ENCODE data around the gene NOP16. TPM values are rescaled to one million over a fixed set of nuclear protein-coding genes. Genes with fewer than 3 reads are reported as not detected.

The NOP16 gene
- total RNA-seq, 1 experiment from 2014 or later, result 19.8 TPM

- H3K27me3 ChIP-seq (ENCODE audit: low read length), result no peaks in the 10 kb centered on the region
Measured at GRCh38 chr5:176355400-176356178, 32.8 kb downstream of the NOP16 start.

DNA sequence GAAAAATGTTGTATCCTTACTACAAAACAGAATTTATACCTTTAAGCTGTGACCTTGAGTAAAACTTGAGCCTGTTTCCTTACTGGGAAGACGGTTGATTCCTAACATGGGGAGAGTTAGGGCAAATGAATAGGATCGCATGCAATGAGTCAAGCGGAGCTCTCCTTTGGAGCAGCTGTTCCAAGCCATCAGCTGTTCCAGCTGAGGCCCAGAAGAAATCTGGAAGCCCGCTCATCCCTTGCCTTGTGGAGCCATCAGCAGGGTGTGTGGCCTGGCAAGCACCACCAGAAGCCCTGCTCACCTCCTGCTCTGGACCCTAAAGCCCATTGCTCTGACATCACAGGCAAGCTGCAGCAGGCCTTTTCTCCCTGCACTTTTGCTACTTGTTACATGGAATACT, 34.9 kb downstream of the NOP16 start:
- no peak for DNase-seq
- H4K20me1 ChIP-seq (ENCODE audit: insufficient read depth, low read depth, low read length), result peaks cover 22% of the 10 kb centered on the region; the same call in 1 of the 2 replicates
- H3K9me3 ChIP-seq (ENCODE audit: low read length), result no peaks in the 10 kb centered on the region
- no peak overlapping the region for H3K4me3 ChIP-seq (ENCODE audit: low read length)
- H3K79me2 ChIP-seq (ENCODE audit: low read length), result peaks cover 84% of the 10 kb centered on the region
- peaks cover 48% of the 10 kb centered on the region; the same call in 1 of the 2 replicates for H3K36me3 ChIP-seq (ENCODE audit: insufficient read depth, low read length)
- H3K27ac ChIP-seq (ENCODE audit: low read length), result no peak overlapping the region
- no peaks in the 10 kb centered on the region for H3K9me2 ChIP-seq (replicated peaks; ENCODE audit: insufficient read depth, low read length)
- H2AFZ ChIP-seq (ENCODE audit: low read length), result no peak overlapping the region
- H3K4me2 ChIP-seq (ENCODE audit: low read depth, low read length, poor library complexity, severe bottlenecking), result no peak overlapping the region
- no peaks in the 10 kb centered on the region for H3K27me3 ChIP-seq (ENCODE audit: low read length)
- H3K9ac ChIP-seq (ENCODE audit: low read length), result no peak overlapping the region
- no peaks in the 10 kb centered on the region for H3K4me1 ChIP-seq (ENCODE audit: low read length)

More at GRCh38 chr5:176355400-176356178, 32.8 kb downstream of the NOP16 start:
- no peak overlapping the region for H3K4me3 ChIP-seq (ENCODE audit: low read length)
- H3K9me3 ChIP-seq (ENCODE audit: low read length), result no peaks in the 10 kb centered on the region
- no peak overlapping the region for H3K4me2 ChIP-seq (ENCODE audit: low read depth, low read length, poor library complexity, severe bottlenecking)
- DNase-seq, result no peak
- no peak overlapping the region for H3K9ac ChIP-seq (ENCODE audit: low read length)
- peaks cover 22% of the 10 kb centered on the region; the same call in 1 of the 2 replicates for H4K20me1 ChIP-seq (ENCODE audit: insufficient read depth, low read depth, low read length)
- H3K9me2 ChIP-seq (replicated peaks; ENCODE audit: insufficient read depth, low read length), result no peaks in the 10 kb centered on the region
- peaks cover 45% of the 10 kb centered on the region; the same call in 1 of the 2 replicates for H3K36me3 ChIP-seq (ENCODE audit: insufficient read depth, low read length)
- no peak overlapping the region for H3K27ac ChIP-seq (ENCODE audit: low read length)
- peaks cover 10% of the 10 kb centered on the region; the same call in 1 of the 2 replicates for H3K4me1 ChIP-seq (ENCODE audit: low read length)
- H3K79me2 ChIP-seq (ENCODE audit: low read length), result peaks cover 90% of the 10 kb centered on the region
- H2AFZ ChIP-seq (ENCODE audit: low read length), result no peak overlapping the region

DNA sequence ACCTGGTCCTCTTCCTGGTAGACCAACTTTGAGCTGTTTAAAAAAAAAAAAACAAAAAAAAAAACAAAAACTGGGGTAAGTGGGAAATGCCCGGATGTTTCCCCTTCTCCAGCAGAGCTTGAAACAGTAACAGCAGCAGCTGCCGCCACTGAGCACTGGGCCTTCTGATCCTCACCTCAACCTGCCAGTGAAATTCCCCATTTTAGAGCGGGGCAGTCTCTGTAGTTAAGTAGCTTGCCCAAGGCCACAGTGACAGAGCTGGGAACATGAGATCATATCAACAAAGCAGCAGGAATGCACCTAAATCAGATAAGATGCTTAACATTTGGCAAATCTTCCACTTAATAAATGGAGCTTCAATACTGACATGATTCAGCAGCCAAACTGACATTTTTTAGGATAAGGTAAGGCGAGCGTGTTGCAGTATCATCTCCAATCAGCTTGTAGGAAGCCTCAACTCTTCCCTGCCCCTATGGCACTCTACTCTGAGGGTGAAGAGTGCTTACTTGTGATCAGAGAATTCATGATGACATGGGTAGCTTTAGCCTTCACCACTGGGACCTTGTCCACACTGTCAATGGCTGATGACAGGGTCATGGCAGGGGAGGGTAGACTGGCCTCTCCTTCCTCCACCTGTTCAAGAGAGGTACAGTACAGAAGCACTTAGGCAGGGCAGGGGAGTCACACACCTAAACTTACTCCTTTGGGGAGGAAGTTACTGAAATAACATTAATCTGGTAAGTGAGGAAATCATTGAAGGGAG, 36.1 kb downstream of the NOP16 start:
- no peaks in the 10 kb centered on the region for H3K9me3 ChIP-seq (ENCODE audit: low read length)
- H3K4me1 ChIP-seq (ENCODE audit: low read length), result no peaks in the 10 kb centered on the region
- H3K9me2 ChIP-seq (replicated peaks; ENCODE audit: insufficient read depth, low read length), result no peaks in the 10 kb centered on the region
- no peak overlapping the region for H3K4me2 ChIP-seq (ENCODE audit: low read depth, low read length, poor library complexity, severe bottlenecking)
- peaks cover 22% of the 10 kb centered on the region; the same call in 1 of the 2 replicates for H4K20me1 ChIP-seq (ENCODE audit: insufficient read depth, low read depth, low read length)
- H2AFZ ChIP-seq (ENCODE audit: low read length), result no peak overlapping the region
- no peak overlapping the region for H3K27ac ChIP-seq (ENCODE audit: low read length)
- peaks cover 72% of the 10 kb centered on the region for H3K79me2 ChIP-seq (ENCODE audit: low read length)
- H3K27me3 ChIP-seq (ENCODE audit: low read length), result no peaks in the 10 kb centered on the region
- no peak for DNase-seq
- H3K9ac ChIP-seq (ENCODE audit: low read length), result no peak overlapping the region
- no peak overlapping the region for H3K4me3 ChIP-seq (ENCODE audit: low read length)
- peaks cover 47% of the 10 kb centered on the region; the same call in 1 of the 2 replicates for H3K36me3 ChIP-seq (ENCODE audit: insufficient read depth, low read length)

DNA sequence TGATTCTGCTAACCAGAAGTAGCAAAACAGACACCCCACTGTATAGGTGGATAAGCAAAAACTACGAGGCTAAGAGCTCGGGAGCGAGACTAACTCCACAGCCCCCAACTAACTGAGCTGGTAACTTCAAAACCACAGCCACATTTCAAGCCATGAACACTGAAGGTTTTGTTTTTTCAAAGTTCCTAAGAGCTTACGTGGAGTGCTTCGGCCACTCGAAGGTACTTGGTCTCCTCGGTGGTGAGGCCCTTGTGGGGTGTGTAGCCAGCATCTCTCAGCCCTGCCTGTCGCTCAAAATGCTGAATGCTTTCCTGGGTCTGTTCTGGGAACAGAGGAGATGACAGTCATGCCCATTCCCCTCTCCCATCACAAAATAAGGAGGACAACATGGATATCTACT, 38.0 kb downstream of the NOP16 start:
- Histone ChIP-seq H3K27me3 (ENCODE audit: low read length) (no peaks in the 10 kb centered on the region), H3K4me2 (ENCODE audit: low read depth, low read length, poor library complexity, severe bottlenecking) (no peak overlapping the region), H3K9me3 (ENCODE audit: low read length) (no peaks in the 10 kb centered on the region), H3K4me1 (ENCODE audit: low read length) (no peaks in the 10 kb centered on the region), H3K4me3 (ENCODE audit: low read length) (no peak overlapping the region), H3K9me2 (replicated peaks; ENCODE audit: insufficient read depth, low read length) (no peaks in the 10 kb centered on the region), H3K36me3 (ENCODE audit: insufficient read depth, low read length) (peaks cover 49% of the 10 kb centered on the region; the same call in 1 of the 2 replicates), H3K9ac (ENCODE audit: low read length) (no peak overlapping the region), H4K20me1 (ENCODE audit: insufficient read depth, low read depth, low read length) (peaks cover 8% of the 10 kb centered on the region; the same call in 1 of the 2 replicates), H2AFZ (ENCODE audit: low read length) (no peak overlapping the region), H3K79me2 (ENCODE audit: low read length) (peaks cover 53% of the 10 kb centered on the region), H3K27ac (ENCODE audit: low read length) (no peak overlapping the region)
- no peak for DNase-seq

DNA sequence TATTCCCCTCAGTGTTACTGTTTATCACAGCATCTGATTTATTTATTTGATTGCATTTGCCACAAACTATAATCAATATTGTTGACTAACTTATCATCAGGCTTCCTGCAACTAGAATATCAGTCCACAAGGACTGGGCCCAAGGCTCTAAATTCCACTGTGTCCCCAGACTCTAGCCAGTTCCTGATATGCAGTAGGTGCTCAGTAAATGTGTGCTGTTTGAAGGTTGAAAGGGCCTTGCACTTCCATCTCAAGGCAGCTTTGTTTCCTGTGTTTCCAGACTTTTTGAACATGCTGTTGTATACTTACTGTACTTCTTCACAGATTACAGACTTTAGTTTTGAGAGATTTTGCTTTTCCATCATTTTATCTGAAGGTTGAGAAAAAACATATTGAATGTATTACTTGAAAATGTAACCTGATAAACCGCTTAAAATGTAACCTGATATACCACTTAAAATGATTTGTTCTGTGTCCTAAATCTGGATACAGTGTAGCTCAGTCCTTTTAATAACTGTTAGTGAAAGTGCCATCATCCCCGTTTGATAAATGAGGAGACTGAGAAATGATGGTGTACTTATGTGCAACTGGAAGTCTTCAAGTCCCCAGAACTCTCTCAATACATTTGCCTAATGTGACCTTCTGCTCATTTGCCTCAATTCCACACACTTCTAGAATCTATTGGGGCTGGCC, 45.5 kb downstream of the NOP16 start:
- Histone ChIP-seq H3K27ac (ENCODE audit: low read length) (0 out of 2 replicates have a peak overlapping the region, but pooled peaks have one; percentile 17), H3K4me3 (ENCODE audit: low read length) (no peak overlapping the region), H3K4me2 (ENCODE audit: low read depth, low read length, poor library complexity, severe bottlenecking) (no peak overlapping the region), H3K4me1 (ENCODE audit: low read length) (peaks cover 9% of the 10 kb centered on the region), H2AFZ (ENCODE audit: low read length) (no peak overlapping the region), H3K27me3 (ENCODE audit: low read length) (no peaks in the 10 kb centered on the region), H3K9ac (ENCODE audit: low read length) (no peak overlapping the region), H3K9me3 (ENCODE audit: low read length) (no peaks in the 10 kb centered on the region), H3K36me3 (ENCODE audit: insufficient read depth, low read length) (peaks cover 25% of the 10 kb centered on the region; the same call in 1 of the 2 replicates), H3K9me2 (replicated peaks; ENCODE audit: insufficient read depth, low read length) (no peaks in the 10 kb centered on the region), H3K79me2 (ENCODE audit: low read length) (no peaks in the 10 kb centered on the region), H4K20me1 (ENCODE audit: insufficient read depth, low read depth, low read length) (no peaks in the 10 kb centered on the region)
- no peak for DNase-seq

DNA sequence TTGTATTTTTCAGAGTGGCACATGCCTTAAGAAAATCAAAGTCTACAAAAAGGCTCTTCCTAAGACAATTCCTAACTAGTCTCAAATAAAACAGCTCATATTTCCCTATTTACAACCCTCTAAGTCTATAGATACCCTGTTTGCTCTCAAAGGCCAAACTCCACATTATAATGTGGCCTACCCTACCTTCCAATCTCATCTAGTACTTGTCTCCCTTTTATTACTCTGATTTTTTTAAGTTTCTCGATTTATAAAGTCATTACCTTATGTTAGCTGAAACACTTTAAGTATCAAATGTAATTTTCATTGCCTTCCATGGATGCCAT, 46.3 kb downstream of the NOP16 start:
- no peaks in the 10 kb centered on the region for H3K27me3 ChIP-seq (ENCODE audit: low read length)
- H3K9ac ChIP-seq (ENCODE audit: low read length), result no peak overlapping the region
- no peaks in the 10 kb centered on the region for H3K79me2 ChIP-seq (ENCODE audit: low read length)
- DNase-seq, result no peak
- no peak overlapping the region for H3K4me3 ChIP-seq (ENCODE audit: low read length)
- no peaks in the 10 kb centered on the region for H3K9me2 ChIP-seq (replicated peaks; ENCODE audit: insufficient read depth, low read length)
- H3K9me3 ChIP-seq (ENCODE audit: low read length), result no peaks in the 10 kb centered on the region
- H3K27ac ChIP-seq (ENCODE audit: low read length), result no peak overlapping the region
- no peak overlapping the region for H2AFZ ChIP-seq (ENCODE audit: low read length)
- H3K4me1 ChIP-seq (ENCODE audit: low read length), result peaks cover 9% of the 10 kb centered on the region
- no peaks in the 10 kb centered on the region for H4K20me1 ChIP-seq (ENCODE audit: insufficient read depth, low read depth, low read length)
- peaks cover 30% of the 10 kb centered on the region; the same call in 1 of the 2 replicates for H3K36me3 ChIP-seq (ENCODE audit: insufficient read depth, low read length)
- H3K4me2 ChIP-seq (ENCODE audit: low read depth, low read length, poor library complexity, severe bottlenecking), result no peak overlapping the region

- H3K36me3 ChIP-seq (ENCODE audit: insufficient read depth, low read length), result peaks cover 31% of the 10 kb centered on the region; the same call in 1 of the 2 replicates
- H3K79me2 ChIP-seq (ENCODE audit: low read length), result no peaks in the 10 kb centered on the region
- H3K27me3 ChIP-seq (ENCODE audit: low read length), result no peaks in the 10 kb centered on the region
- no peaks in the 10 kb centered on the region for H4K20me1 ChIP-seq (ENCODE audit: insufficient read depth, low read depth, low read length)
- H3K9me3 ChIP-seq (ENCODE audit: low read length), result no peaks in the 10 kb centered on the region
- no peak overlapping the region for H3K4me2 ChIP-seq (ENCODE audit: low read depth, low read length, poor library complexity, severe bottlenecking)
- H3K4me3 ChIP-seq (ENCODE audit: low read length), result no peak overlapping the region
- H3K27ac ChIP-seq (ENCODE audit: low read length), result no peak overlapping the region
- no peak for DNase-seq
- no peaks in the 10 kb centered on the region for H3K9me2 ChIP-seq (replicated peaks; ENCODE audit: insufficient read depth, low read length)
- no peak overlapping the region for H2AFZ ChIP-seq (ENCODE audit: low read length)
- H3K4me1 ChIP-seq (ENCODE audit: low read length), result peaks cover 9% of the 10 kb centered on the region
- no peak overlapping the region for H3K9ac ChIP-seq (ENCODE audit: low read length)
Measured at GRCh38 chr5:176341325-176342157, 46.9 kb downstream of the NOP16 start.

Data from Karpas-422 (cell line).